Ectodermal cell (in vitro differentiated cells): ENCODE data around the gene ARHGEF28.

ENCODE experiments used
- H3K27ac ChIP-seq: 2 replicates; pipeline ENCODE4 v1.7.0; 2013; ENCODE audit warnings: mild to moderate bottlenecking, low read depth, low read length; ENCODE audit not compliant: insufficient read depth, poor library complexity, severe bottlenecking
- H3K27me3 ChIP-seq: 2 replicates; pipeline ENCODE4 v1.7.0; 2013; ENCODE audit warnings: mild to moderate bottlenecking, low read length; ENCODE audit not compliant: insufficient read depth, control insufficient read depth, poor library complexity, severe bottlenecking
- H3K36me3 ChIP-seq: one replicate; pipeline ENCODE4 v1.7.0; 2013; ENCODE audit warnings: low read length; ENCODE audit not compliant: control insufficient read depth, insufficient read depth
- H3K4me1 ChIP-seq: one replicate; pipeline ENCODE4 v1.7.0; 2013; ENCODE audit warnings: low read length; ENCODE audit not compliant: control insufficient read depth, insufficient read depth
- H3K4me3 ChIP-seq: 2 replicates; pipeline ENCODE4 v1.7.0; 2013; ENCODE audit warnings: low read depth, low read length, control low read depth; ENCODE audit not compliant: insufficient read depth
- H3K9me3 ChIP-seq: 2 replicates; pipeline ENCODE4 v1.7.0; 2013; ENCODE audit warnings: mild to moderate bottlenecking, low read length, moderate library complexity; ENCODE audit not compliant: control insufficient read depth
- WGBS, 2 experiments: methylation state at CpG; one replicate each; pipeline ENCODE4 v1.1.7; 2013; ENCODE audit warnings: missing lambda C conversion rate in 2 of 2; 5-methylcytosine and 5-hydroxymethylcytosine counted together

Gene ARHGEF28

DNA sequence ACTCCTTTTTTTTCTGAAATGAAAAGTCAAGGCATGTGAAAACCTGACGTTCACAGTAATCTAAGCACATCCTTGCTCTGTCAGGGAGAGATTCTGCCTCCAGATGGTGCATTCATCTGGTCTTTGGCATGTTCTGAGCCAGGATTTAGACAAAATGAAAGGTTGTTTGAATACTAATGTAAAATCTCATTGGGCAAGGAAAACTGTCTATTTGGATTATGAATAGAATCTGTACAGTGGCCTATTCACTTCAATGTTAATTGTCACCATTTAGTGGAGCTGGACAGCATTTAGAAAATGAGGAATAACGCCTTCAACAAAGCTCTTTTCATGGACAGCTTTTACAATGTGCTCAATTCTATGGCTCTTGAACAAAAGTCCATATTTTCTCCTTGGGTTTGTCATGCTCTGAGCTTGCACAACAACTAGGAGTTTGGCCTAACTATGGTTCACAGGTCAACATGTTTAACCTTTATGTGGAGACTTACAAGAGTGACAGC is 28.9 kb downstream of the ARHGEF28 start:
- H3K9me3 ChIP-seq, result no peaks in the 10 kb centered on the region
- WGBS, 2 experiments, result 86 to 93% methylated on average over 2 of the region's 2 CpGs
- H3K27ac ChIP-seq, result no peak overlapping the region
- no peak overlapping the region for H3K4me3 ChIP-seq
- no peaks in the 10 kb centered on the region for H3K27me3 ChIP-seq
- no peaks in the 10 kb centered on the region for H3K36me3 ChIP-seq
- no peaks in the 10 kb centered on the region for H3K4me1 ChIP-seq

- H3K36me3 ChIP-seq, result no peaks in the 10 kb centered on the region
- H3K9me3 ChIP-seq, result no peaks in the 10 kb centered on the region
- H3K4me3 ChIP-seq, result no peak overlapping the region
- WGBS, 2 experiments, result 90% methylated on average over 6 of the region's 6 CpGs
- H3K27ac ChIP-seq, result no peak overlapping the region
- H3K27me3 ChIP-seq, result no peaks in the 10 kb centered on the region
- H3K4me1 ChIP-seq, result no peaks in the 10 kb centered on the region
Observed at GRCh38 chr5:73655521-73656160, 29.6 kb downstream of the ARHGEF28 start.

DNA sequence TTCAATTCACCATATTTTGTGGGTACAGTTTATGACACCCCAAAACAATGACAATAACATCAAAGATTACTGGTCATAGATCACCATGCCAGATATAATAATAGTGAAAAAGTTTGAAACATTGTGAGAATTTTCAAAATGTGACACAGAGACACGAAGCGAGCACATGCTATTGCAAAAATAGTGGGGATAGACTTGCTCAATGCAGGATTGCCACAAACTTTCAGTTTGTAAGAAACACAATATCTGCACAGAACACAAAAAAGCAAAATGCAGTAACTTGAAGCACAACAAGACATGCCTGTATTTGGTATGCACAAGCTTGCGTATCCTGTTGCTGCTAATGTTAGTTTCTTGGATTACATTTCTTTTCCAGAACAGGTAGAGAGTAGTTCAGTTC is 35.8 kb downstream of the ARHGEF28 start:
- H3K4me3 ChIP-seq, result no peak overlapping the region
- WGBS, 2 experiments, result 91 to 97% methylated on average over 3 of the region's 3 CpGs
- no peaks in the 10 kb centered on the region for H3K4me1 ChIP-seq
- no peaks in the 10 kb centered on the region for H3K36me3 ChIP-seq
- H3K27me3 ChIP-seq, result no peaks in the 10 kb centered on the region
- no peak overlapping the region for H3K27ac ChIP-seq
- no peaks in the 10 kb centered on the region for H3K9me3 ChIP-seq

DNA sequence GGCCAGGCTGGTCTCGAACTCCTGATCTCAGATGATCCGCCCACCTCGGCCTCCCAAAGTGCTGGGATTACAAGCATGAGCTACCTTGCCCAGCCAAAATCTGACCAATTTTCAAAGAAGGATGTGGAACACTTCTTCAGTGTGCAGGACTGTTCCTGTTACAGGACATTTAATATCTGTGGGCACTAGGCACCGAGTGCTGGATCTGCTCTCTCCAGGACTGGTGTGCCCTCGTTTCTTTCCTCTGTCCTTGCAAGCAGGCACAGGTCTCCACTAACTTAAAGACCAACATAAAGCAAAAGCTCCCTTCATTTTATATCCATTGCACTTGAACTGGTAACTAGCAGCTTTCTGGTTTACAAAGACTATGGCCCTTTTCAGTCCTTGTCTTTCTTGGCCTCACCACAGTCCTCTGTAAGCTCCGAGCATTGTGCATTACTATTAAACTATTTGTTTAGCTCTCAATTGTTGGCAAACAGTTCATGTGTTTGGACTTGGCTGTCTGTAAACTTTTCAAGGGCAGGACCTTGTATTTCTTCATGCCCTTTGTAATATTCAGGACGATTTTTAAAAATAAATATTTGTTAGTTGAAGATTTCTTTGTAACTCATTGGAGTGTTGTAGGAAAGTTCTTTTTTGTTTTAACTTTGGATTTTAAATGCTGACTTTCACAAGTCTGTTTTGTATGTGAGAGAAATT is 37.3 kb downstream of the ARHGEF28 start:
- Histone ChIP-seq H3K9me3 (no peaks in the 10 kb centered on the region), H3K27ac (no peak overlapping the region), H3K4me3 (no peak overlapping the region), H3K4me1 (no peaks in the 10 kb centered on the region), H3K27me3 (no peaks in the 10 kb centered on the region), H3K36me3 (no peaks in the 10 kb centered on the region)
- 92 to 94% methylated on average over 7 of the region's 7 CpGs for WGBS, 2 experiments

GRCh38 chr5:73663860-73664240 is 37.9 kb downstream of the ARHGEF28 start:
- Histone ChIP-seq H3K4me1 (no peaks in the 10 kb centered on the region), H3K27me3 (no peaks in the 10 kb centered on the region), H3K27ac (no peak overlapping the region), H3K36me3 (no peaks in the 10 kb centered on the region), H3K4me3 (no peak overlapping the region), H3K9me3 (no peaks in the 10 kb centered on the region)
- WGBS, 2 experiments, result 79 to 88% methylated on average over 1 to 2 of the region's 2 CpGs

DNA sequence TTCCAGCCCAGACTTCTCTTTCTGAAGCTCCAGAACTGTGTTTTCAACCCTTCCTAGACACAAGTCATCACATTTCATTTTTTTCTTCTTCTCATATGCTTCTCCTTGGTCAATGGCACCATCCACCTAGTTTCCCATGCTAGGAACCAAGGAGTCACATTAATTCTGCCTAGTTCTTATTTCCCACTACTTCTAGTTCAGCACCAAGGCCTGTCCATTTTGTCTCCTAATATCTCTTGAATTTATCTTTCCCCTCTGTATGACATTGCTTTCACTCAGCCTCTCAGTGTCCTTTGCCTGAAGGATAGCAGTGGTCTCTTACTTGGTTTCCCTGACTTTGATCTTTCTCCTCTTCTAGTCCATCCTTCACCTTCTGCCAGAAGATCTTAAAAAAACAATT is 38.8 kb downstream of the ARHGEF28 start:
- Histone ChIP-seq H3K27me3 (no peaks in the 10 kb centered on the region), H3K4me1 (no peaks in the 10 kb centered on the region), H3K36me3 (no peaks in the 10 kb centered on the region), H3K27ac (no peak overlapping the region), H3K4me3 (no peak overlapping the region), H3K9me3 (no peaks in the 10 kb centered on the region)

DNA sequence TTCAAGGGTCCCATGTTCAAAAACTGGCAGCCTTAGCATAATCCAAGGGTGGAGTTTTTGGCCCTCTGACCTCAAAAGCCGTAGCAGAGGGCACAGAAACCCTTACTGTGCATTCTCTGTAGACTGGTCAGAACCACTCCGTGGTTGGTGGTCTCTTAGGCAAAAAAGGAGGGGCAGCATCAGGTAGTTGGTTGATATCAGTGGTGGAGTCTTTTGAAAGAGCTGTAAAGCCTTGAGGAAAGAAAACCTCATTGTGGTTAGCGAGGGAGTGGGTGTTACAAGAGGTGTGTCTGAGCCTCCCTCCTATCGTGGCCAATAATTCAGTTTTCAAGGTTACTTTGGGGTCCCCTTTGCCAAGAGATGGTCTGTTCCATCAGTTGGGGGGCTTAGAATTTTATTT is 40.9 kb downstream of the ARHGEF28 start:
- no peaks in the 10 kb centered on the region for H3K4me1 ChIP-seq
- H3K9me3 ChIP-seq, result no peaks in the 10 kb centered on the region
- no peak overlapping the region for H3K27ac ChIP-seq
- H3K36me3 ChIP-seq, result no peaks in the 10 kb centered on the region
- H3K27me3 ChIP-seq, result no peaks in the 10 kb centered on the region
- no peak overlapping the region for H3K4me3 ChIP-seq
- 91 to 93% methylated on average over 4 of the region's 4 CpGs for WGBS, 2 experiments

DNA sequence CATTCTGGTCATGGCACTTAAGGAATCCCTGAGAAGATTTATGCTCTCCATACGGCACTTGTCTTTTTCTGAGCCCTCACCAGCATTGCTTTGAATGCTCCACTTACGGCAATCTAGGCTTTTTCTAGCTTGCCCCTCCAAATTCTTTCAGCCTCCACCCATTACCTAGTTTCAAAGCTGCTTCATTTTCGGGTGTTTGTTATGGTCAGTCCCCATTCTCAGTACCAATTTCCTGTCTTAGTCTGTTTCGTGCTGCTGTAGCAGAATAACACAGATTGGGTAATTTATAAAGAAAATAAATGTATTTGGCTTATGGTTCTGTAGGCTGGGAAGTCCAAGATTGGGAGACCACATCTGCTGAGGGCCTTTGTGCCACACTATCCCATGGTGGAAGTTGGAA is 42.0 kb downstream of the ARHGEF28 start:
- no peak overlapping the region for H3K27ac ChIP-seq
- no peaks in the 10 kb centered on the region for H3K9me3 ChIP-seq
- no peak overlapping the region for H3K4me3 ChIP-seq
- WGBS, 2 experiments, result 71 to 72% methylated on average over 4 of the region's 4 CpGs
- H3K4me1 ChIP-seq, result no peaks in the 10 kb centered on the region
- no peaks in the 10 kb centered on the region for H3K36me3 ChIP-seq
- H3K27me3 ChIP-seq, result no peaks in the 10 kb centered on the region

- H3K9me3 ChIP-seq, result no peaks in the 10 kb centered on the region
- no peak overlapping the region for H3K4me3 ChIP-seq
- H3K27ac ChIP-seq, result no peak overlapping the region
- 88 to 91% methylated on average over 3 of the region's 3 CpGs for WGBS, 2 experiments
- H3K27me3 ChIP-seq, result no peaks in the 10 kb centered on the region
- no peaks in the 10 kb centered on the region for H3K4me1 ChIP-seq
- H3K36me3 ChIP-seq, result no peaks in the 10 kb centered on the region
Observed at GRCh38 chr5:73668486-73669111, 42.6 kb downstream of the ARHGEF28 start.

DNA sequence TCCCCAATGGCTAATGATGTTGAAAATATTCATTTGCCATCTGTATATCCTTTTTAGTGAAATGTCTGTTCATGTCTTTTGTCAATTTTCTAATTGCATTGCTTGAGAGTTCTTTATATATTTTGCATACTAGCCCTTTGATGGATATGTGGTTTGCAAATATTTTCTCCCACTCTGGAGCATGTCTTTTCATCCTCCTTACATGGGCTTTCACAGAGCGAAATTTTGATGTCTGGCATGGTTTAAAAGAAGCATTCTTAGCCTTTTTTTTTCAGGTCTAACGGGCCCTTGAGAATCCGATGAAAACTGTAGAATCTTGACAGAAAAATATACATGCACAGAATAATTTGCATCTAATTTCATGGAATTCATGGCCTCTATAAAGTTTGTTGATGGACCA is 44.7 kb downstream of the ARHGEF28 start:
- Histone ChIP-seq H3K9me3 (no peaks in the 10 kb centered on the region), H3K4me3 (no peak overlapping the region), H3K4me1 (no peaks in the 10 kb centered on the region), H3K27me3 (no peaks in the 10 kb centered on the region), H3K36me3 (no peaks in the 10 kb centered on the region), H3K27ac (no peak overlapping the region)
- WGBS, 2 experiments, result 92% methylated on average over 2 to 3 of the region's 3 CpGs
